Smooth muscle cell of the umbilical artery (primary cell): ENCODE results near the gene NANOGP8. TPM values are rescaled to one million over a fixed set of nuclear protein-coding genes. Genes with fewer than 3 reads are reported as not detected.

ENCODE experiments used
- total RNA-seq: library from RNA; depleted of rRNA; stranded (reverse); fragments of >200 nt; gene quantifications from 2 replicates; pipeline ENCODE4 v1.2.3, GENCODE V29; 2014

NANOGP8 gene, protein sequence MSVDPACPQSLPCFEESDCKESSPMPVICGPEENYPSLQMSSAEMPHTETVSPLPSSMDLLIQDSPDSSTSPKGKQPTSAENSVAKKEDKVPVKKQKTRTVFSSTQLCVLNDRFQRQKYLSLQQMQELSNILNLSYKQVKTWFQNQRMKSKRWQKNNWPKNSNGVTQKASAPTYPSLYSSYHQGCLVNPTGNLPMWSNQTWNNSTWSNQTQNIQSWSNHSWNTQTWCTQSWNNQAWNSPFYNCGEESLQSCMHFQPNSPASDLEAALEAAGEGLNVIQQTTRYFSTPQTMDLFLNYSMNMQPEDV
- not detected in 2 replicates for total RNA-seq

DNA sequence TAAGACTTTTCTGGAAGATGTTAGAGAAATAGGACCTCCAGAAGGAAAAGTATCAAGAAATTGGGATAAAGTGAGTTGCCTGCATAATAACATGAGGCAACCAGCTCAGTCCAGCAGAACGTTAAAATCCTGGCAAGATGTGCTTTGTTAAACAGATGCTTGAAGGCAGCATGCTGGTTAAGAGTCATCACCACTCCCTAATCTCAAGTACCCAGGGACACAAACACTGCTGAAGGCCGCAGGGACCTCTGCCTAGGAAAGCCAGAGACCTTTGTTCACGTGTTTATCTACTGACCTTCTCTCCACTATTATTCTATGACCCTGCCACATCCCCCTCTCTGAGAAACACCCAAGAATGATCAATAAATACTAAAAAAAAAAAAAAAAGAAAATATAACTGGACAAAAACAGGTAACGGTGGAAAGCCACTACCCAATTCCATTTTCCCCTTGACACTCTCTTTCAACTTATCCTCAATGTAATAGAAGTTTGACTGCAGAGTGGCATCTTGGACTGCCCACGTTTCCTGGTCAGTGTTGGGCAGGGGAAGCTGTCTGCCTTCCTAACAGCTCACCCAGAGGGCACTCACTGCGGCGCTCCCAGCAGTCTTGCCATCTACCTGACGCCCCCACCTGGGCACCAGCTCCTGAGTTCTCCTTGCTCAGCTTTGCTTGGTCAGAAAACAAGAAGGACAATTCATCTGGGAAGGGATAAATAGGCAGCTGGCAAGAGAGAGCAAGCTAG lies at the start of gene NANOGP8:
NANOGP8 (minus strand) TSS at position 120 of the 744 bp plus-strand sequence. CDS start 185 bp downstream, outside the sequence.

Other genes with a start within 250 kb of the NANOGP8 start
- gene AQR, start 115.6 kb downstream of the NANOGP8 start, total RNA-seq = 22.6 and 30.3 TPM in 2 replicates
- gene ZNF770, start 97.0 kb downstream of the NANOGP8 start, total RNA-seq = 50.8 and 56.7 TPM in 2 replicates